Mucosa of descending colon (tissue), 3 donors: ENCODE measurements around the gene VAMP3. TPM values are rescaled to one million over a fixed set of nuclear protein-coding genes. Genes with fewer than 3 reads are reported as not detected.

Experiments
- ATAC-seq: fragments of 200-7000 bp; cut with Tn5 transposase; one replicate; pipeline ENCODE4 v1.9.1; 2020; ENCODE audit warnings: mild to moderate bottlenecking, moderate library complexity
- DNase-seq, 3 donors: peaks; one replicate each; pipeline ENCODE4 v3.0.0-alpha.2; 2020
- H3K36me3 ChIP-seq: fragments of 200-600 bp; one replicate; pipeline ENCODE4 v1.8.0; 2021; ENCODE audit warnings: low read depth, mild to moderate bottlenecking
- H3K4me1 ChIP-seq: fragments of 200-600 bp; one replicate; pipeline ENCODE4 v1.8.0; 2021; ENCODE audit warnings: low read depth, mild to moderate bottlenecking
- H3K4me3 ChIP-seq: fragments of 200-600 bp; one replicate; pipeline ENCODE4 v1.8.0; 2021; ENCODE audit warnings: mild to moderate bottlenecking
- H3K9me3 ChIP-seq: fragments of 200-600 bp; one replicate; pipeline ENCODE4 v1.8.0; 2021; ENCODE audit warnings: mild to moderate bottlenecking
- CTCF ChIP-seq: fragments of 200-600 bp; IDR thresholded peaks from one replicate; pipeline ENCODE4 v1.8.0; 2022; ENCODE audit warnings: antibody characterized with exemption, mild to moderate bottlenecking
- intact Hi-C, 2 donors: fragments of 100-400 bp; cut with DNase I in 1 of 2; cut with micrococcal nuclease in 1 of 2; formaldehyde crosslinking; loops; one replicate each; pipeline versions ENCODE4 v1.11.0 to v1.11.1; 2022; cut with DNase I, micrococcal nuclease
- total RNA-seq, 3 donors: library from RNA; stranded (reverse); fragmentation: NEBNext Ultra II Directional in 2 of 3; extraction: Animal tissue kit (Norgen Biotek cat#: 25700) in 2 of 3; gene quantifications; one replicate each; pipeline versions ENCODE4 v1.2.1 to v1.2.4, GENCODE V29; 2021 to 2023
- donor health status: DM: no; HTN: no; CAD: no; lungs with moderate emphysema.
- donor health status: DM: no; HTN: no; CAD: no.
- donor health status: DM: no; HTN: yes; CAD: no.

The VAMP3 gene
- total RNA-seq, 3 donors from 2014 or later = 91.6 to 105 (median 94.3) TPM

GRCh38 chr1:7768583-7768982, 2.5 kb upstream of the VAMP3 start:
- Histone ChIP-seq H3K4me3 (no peak overlapping the region), H3K36me3 (no peaks in the 10 kb centered on the region), H3K4me1 (peaks cover 11% of the 10 kb centered on the region), H3K9me3 (no peaks in the 10 kb centered on the region)
- no peak for TF ChIP-seq CTCF
- intact Hi-C loops = no loop called here
- DNase-seq = no peak
- ATAC-seq = no peak

GRCh38 chr1:7769673-7770412, 1.3 kb upstream of the VAMP3 start:
- no peak for DNase-seq
- no peaks in the 10 kb centered on the region for H3K36me3 ChIP-seq
- intact Hi-C loops = no loop called here
- no peak for ATAC-seq
- no peak for TF ChIP-seq CTCF
- H3K9me3 ChIP-seq = no peaks in the 10 kb centered on the region
- peaks cover 11% of the 10 kb centered on the region for H3K4me1 ChIP-seq
- H3K4me3 ChIP-seq = no peak overlapping the region

- Histone ChIP-seq H3K4me3 (peak overlapping the region; percentile 82), H3K9me3 (no peaks in the 10 kb centered on the region), H3K36me3 (no peaks in the 10 kb centered on the region), H3K4me1 (peaks cover 11% of the 10 kb centered on the region)
- intact Hi-C loops = no loop called here
- ATAC-seq (peak; percentile 28), DNase-seq (no peak)
- no peak for TF ChIP-seq CTCF
Measured at GRCh38 chr1:7770669-7770996, 463 bp upstream of the VAMP3 start.

- H3K9me3 ChIP-seq = no peaks in the 10 kb centered on the region
- intact Hi-C loops = no loop called here
- peak in 1 of 3 donors; percentile 19 for DNase-seq
- peaks cover 11% of the 10 kb centered on the region for H3K4me1 ChIP-seq
- no peaks in the 10 kb centered on the region for H3K36me3 ChIP-seq
- peak overlapping the region; percentile 82 for H3K4me3 ChIP-seq
- no peak for ATAC-seq
- no peak for TF ChIP-seq CTCF
Measured at GRCh38 chr1:7771823-7772299, 765 bp downstream of the VAMP3 start.

GRCh38 chr1:7777591-7777990, 6.5 kb downstream of the VAMP3 start:
- TF ChIP-seq CTCF = no peak

More at GRCh38 chr1:7777591-7777990, 6.5 kb downstream of the VAMP3 start:
- no peak for DNase-seq
- H3K4me3 ChIP-seq = no peak overlapping the region
- H3K36me3 ChIP-seq = no peaks in the 10 kb centered on the region
- no peak for ATAC-seq
- no peaks in the 10 kb centered on the region for H3K9me3 ChIP-seq
- H3K4me1 ChIP-seq = peaks cover 4% of the 10 kb centered on the region
- intact Hi-C loops = no loop called here
